Aorta (tissue), 5 donors: ENCODE results near the gene NWD2. TPM values are rescaled to one million over a fixed set of nuclear protein-coding genes. Genes with fewer than 3 reads are reported as not detected.

Source experiments
- ATAC-seq: fragments of 200-7000 bp; cut with Tn5 transposase; one replicate; pipeline ENCODE4 v1.9.1; 2022; ENCODE audit warnings: moderate library complexity; ENCODE audit not compliant: low FRiP score
- DNase-seq, 2 donors: peaks; one replicate each; pipeline ENCODE4 v3.0.0-alpha.2; 2020
- H3K27ac ChIP-seq, 2 donors: one replicate each; pipeline ENCODE4 v1.5.1; 2013; ENCODE audit warnings: low read length in 2 of 2, mild to moderate bottlenecking in 2 of 2, moderate library complexity in 2 of 2, control low read depth in 1 of 2, inconsistent platforms in 1 of 2, low read depth in 1 of 2
- H3K27me3 ChIP-seq, 2 donors: one replicate each; pipeline ENCODE4 v1.6.1; 2013; ENCODE audit warnings: control low read depth in 1 of 2, low read length in 1 of 2, mild to moderate bottlenecking in 1 of 2, moderate library complexity in 1 of 2; ENCODE audit not compliant: insufficient read depth in 2 of 2, control insufficient read depth in 1 of 2
- H3K36me3 ChIP-seq, 2 donors: one replicate each; pipeline ENCODE4 v1.6.1; 2013; ENCODE audit warnings: control low read depth in 1 of 2, low read length in 1 of 2, mild to moderate bottlenecking in 1 of 2; ENCODE audit not compliant: insufficient read depth in 2 of 2, control insufficient read depth in 1 of 2
- H3K4me1 ChIP-seq, 2 donors: one replicate each; pipeline ENCODE4 v1.6.1; 2013; ENCODE audit warnings: low read length in 2 of 2, control low read depth in 1 of 2, mild to moderate bottlenecking in 1 of 2, moderate library complexity in 1 of 2; ENCODE audit not compliant: insufficient read depth in 2 of 2, control insufficient read depth in 1 of 2
- H3K4me3 ChIP-seq, 2 donors: one replicate each; pipeline ENCODE4 v1.5.1; 2013; ENCODE audit warnings: low read length in 2 of 2, control low read depth in 1 of 2, mild to moderate bottlenecking in 1 of 2
- H3K9me3 ChIP-seq: one replicate; pipeline ENCODE4 v1.6.1; 2013; ENCODE audit warnings: mild to moderate bottlenecking, low read length; ENCODE audit not compliant: control insufficient read depth
- WGBS, 2 donors: extraction: QIAGEN DNeasy Blood & Tissue Kit; methylation state at CpG; one replicate each; pipeline ENCODE4 v1.1.7; 2013; 5-methylcytosine and 5-hydroxymethylcytosine counted together
- intact Hi-C, 2 donors: fragments of 100-400 bp; cut with DNase I; formaldehyde crosslinking; loops; one replicate each; pipeline versions ENCODE4 v1.14.2 to v1.15.0; 2022
- polyA plus RNA-seq, 2 donors: library from polyadenylated mRNA; stranded (reverse); fragments of 200-250 nt; gene quantifications; one replicate each; pipeline ENCODE4 v1.2.3, GENCODE V29; 2013
- total RNA-seq, 2 donors: library from RNA; stranded (reverse); fragmentation: NEBNext Ultra II Directional; extraction: Animal tissue kit (Norgen Biotek cat#: 25700); gene quantifications; one replicate each; pipeline ENCODE4 v1.2.1, GENCODE V29; 2021
- donor health status: healthy with polysubstance abuse.
- donor health status: Bipolar disorder and iron deficiency.
- donor health status: DM: no; HTN: no; CAD: no.
- donor health status: DM: no; HTN: no; CAD: no.
- donor health status: DM: yes; HTN: yes; CAD: no.

The NWD2 gene
- total and polyA plus RNA-seq, 4 donors: 0.13 TPM; not detected in 3

- 83% methylated on average over 3 of the region's 3 CpGs for WGBS, 2 donors
- intact Hi-C loops: no loop called here
- H3K27ac ChIP-seq: no peak overlapping the region
Measured at GRCh38 chr4:37477126-37477525, 232.6 kb downstream of the NWD2 start.

DNA sequence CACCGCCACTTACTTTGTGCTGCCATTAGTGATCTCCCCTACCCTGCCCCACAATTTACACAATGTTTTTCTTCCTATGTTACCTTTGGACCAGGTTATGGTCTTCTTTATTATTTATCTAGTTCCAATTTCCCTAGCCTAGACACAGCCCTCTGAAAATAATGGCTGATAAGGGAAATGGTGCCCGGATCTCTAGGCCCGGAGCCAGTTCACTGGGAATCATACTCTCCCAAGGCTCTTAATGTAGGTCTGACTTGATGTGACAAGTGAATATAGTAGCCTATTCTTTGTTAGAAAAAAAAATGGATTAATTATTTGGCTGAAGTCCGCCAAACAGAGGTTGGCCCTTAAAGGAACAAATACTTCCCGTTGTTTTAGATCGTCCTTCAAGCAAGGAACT lies 233.6 kb downstream of the NWD2 start:
- Histone ChIP-seq H3K9me3 (no peaks in the 10 kb centered on the region), H3K27ac (no peak overlapping the region), H3K4me3 (no peak overlapping the region), H3K4me1 (no peaks in the 10 kb centered on the region), H3K36me3 (no peaks in the 10 kb centered on the region), H3K27me3 (no peaks in the 10 kb centered on the region)
- intact Hi-C loops: no loop called here
- ATAC-seq (no peak), DNase-seq (no peak)
- 66 to 69% methylated on average over 6 of the region's 6 CpGs for WGBS, 2 donors

More at GRCh38 chr4:37477126-37477525, 232.6 kb downstream of the NWD2 start:
- no peak overlapping the region for H3K4me3 ChIP-seq
- H3K4me1 ChIP-seq: no peaks in the 10 kb centered on the region
- ATAC-seq (no peak), DNase-seq (no peak)
- H3K27me3 ChIP-seq: no peaks in the 10 kb centered on the region
- no peaks in the 10 kb centered on the region for H3K36me3 ChIP-seq
- no peaks in the 10 kb centered on the region for H3K9me3 ChIP-seq

DNA sequence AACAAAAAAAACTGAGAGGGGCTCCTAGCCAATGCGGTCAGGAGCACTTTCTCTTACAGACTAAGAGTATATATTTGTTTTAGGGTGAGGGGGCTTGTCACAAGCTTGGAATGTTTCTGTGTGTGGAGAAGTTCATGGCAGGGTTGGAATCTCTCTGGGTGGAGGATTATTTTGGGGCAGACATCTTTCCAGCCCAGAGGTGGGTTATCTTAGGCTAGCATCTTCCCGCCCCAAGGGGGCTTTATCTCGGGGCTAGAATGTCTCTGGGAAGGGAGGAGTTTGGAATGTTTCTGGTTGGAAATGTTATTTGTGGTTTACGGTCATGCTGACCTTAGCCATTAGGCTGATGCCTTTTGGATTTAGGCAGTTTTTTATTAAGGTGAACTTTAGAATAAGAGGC lies 236.0 kb downstream of the NWD2 start:
- DNase-seq (no peak), ATAC-seq (no peak)
- H3K4me1 ChIP-seq: no peaks in the 10 kb centered on the region
- intact Hi-C loops: no loop called here
- WGBS, 2 donors: 52 to 59% methylated on average over 4 of the region's 4 CpGs
- H3K4me3 ChIP-seq: no peak overlapping the region
- no peaks in the 10 kb centered on the region for H3K36me3 ChIP-seq
- no peaks in the 10 kb centered on the region for H3K9me3 ChIP-seq
- H3K27me3 ChIP-seq: peaks cover 0 to 1% of the 10 kb centered on the region in 2 donors
- H3K27ac ChIP-seq: no peak overlapping the region

DNA sequence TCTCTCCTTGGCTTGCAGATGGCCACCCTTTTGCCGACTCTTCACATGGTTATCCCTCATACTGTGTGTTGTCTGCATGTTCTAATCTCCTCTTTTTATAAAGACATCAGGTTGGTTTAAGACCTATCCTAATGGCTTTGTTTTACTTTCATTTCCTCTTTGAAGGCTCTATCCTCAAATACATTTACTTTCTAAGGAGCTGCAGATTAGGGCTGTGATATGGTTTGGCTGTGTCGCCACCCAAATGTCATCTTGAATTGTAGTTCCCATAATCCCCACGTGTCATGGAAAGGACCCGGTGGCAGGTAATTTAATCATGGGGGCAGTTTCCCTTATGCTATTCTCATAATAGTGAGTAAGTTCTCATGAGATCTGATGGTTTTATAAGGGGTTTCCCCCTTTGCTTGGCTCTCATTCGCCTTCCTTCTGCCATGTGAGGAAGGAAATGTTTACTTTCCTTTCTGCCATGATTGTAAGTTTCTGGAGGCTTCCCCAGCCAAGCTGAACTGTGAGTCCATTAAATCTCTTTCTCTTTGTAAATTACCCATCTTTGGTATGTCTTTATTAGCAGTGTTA lies 237.1 kb downstream of the NWD2 start:
- Histone ChIP-seq H3K27me3 (peaks cover 0 to 1% of the 10 kb centered on the region in 2 donors), H3K27ac (no peak overlapping the region), H3K9me3 (no peaks in the 10 kb centered on the region), H3K36me3 (no peaks in the 10 kb centered on the region), H3K4me1 (no peaks in the 10 kb centered on the region), H3K4me3 (no peak overlapping the region)
- ATAC-seq (no peak), DNase-seq (no peak)
- intact Hi-C loops: no loop called here
- WGBS, 2 donors: 82 to 89% methylated on average over 5 of the region's 5 CpGs

DNA sequence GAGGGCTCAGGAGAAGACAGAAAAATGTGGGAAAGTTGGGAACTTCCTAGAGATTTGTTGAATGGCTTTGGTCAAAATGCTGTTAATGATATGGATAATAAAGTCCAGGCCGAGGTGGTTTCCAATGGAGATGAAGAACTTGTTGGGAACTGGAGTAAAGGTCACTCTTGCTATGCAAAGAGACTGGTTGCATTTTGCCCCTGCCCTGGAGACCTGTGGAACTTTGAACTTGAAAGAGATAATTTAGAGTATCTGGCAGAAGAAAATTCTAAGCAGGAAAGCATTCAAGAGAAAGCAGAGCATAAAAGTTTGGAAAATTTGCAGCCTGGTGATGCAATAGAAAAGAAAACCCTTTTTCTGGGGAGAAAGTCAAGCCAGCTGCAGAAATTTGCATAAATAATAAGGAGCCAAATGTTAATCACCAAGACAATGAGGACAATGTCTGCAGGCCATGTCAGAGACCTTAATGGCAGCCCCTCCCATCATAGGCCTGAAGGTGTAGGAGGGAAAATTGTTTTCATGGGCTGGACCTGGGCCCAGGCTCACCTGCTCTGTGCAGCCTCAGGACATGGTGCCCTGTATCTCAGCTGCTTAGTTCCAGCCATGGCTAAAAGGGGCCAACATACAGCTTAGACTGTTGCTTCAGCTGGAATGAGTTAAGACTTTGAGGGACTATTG lies 237.8 kb downstream of the NWD2 start:
- no peaks in the 10 kb centered on the region for H3K36me3 ChIP-seq
- ATAC-seq (no peak), DNase-seq (no peak)
- H3K27ac ChIP-seq: no peak overlapping the region
- no peaks in the 10 kb centered on the region for H3K9me3 ChIP-seq
- H3K4me3 ChIP-seq: no peak overlapping the region
- no peaks in the 10 kb centered on the region for H3K4me1 ChIP-seq
- WGBS, 2 donors: 74 to 76% methylated on average over 1 of the region's 1 CpG
- intact Hi-C loops: no loop called here
- peaks cover 0 to 1% of the 10 kb centered on the region in 2 donors for H3K27me3 ChIP-seq

DNA sequence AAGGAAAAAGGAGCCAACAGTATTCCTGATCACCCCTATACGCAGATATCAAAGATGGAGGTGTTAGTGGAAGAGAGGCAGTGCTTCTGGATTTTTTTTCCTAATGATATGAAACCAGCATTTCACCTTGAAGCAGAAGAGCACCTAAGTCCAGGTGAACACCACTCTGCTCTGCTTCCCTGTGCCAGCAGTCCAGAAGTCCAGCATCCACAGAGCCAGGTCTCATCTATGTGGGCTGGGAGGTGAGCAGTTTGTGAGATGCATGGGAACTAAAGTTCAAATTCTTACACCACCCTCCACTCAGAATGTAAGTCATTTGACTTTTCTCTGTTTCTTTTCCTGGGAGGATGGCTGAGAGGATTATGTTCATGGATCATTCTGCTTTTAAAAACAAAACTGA lies 239.1 kb downstream of the NWD2 start:
- Histone ChIP-seq H3K4me1 (no peaks in the 10 kb centered on the region), H3K36me3 (no peaks in the 10 kb centered on the region), H3K9me3 (no peaks in the 10 kb centered on the region), H3K27me3 (peaks cover 0 to 1% of the 10 kb centered on the region in 2 donors), H3K4me3 (no peak overlapping the region), H3K27ac (no peak overlapping the region)
- DNase-seq (no peak), ATAC-seq (no peak)
- WGBS, 2 donors: 0 to 57% methylated on average over 1 of the region's 1 CpG
- intact Hi-C loops: no loop called here

DNA sequence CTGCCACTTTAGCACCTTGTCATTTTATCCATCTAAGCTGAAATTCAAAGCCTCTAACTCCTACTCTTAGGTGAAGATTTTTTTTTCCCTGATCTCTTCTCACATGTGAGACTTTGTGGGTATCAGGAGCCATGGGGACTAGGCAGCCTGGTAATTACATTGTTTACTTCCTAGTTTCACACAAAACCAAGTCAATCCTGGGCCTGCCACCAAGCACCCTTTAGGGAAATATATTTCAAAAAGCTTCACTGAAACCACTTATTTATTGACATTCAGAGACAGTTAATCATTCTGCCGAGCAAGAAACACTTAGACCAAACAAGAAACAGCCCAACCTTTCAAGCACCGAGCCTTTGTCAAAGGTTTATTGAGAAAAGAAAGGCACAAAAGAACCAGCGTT lies 241.6 kb downstream of the NWD2 start:
- Histone ChIP-seq H3K36me3 (no peaks in the 10 kb centered on the region), H3K27me3 (peaks cover 0 to 3% of the 10 kb centered on the region in 2 donors), H3K27ac (no peak overlapping the region), H3K4me3 (no peak overlapping the region), H3K4me1 (no peaks in the 10 kb centered on the region), H3K9me3 (no peaks in the 10 kb centered on the region)
- WGBS, 2 donors: 39 to 52% methylated on average over 3 of the region's 3 CpGs
- DNase-seq (no peak), ATAC-seq (no peak)
- intact Hi-C loops: no loop called here

- H3K9me3 ChIP-seq: no peaks in the 10 kb centered on the region
- H3K27me3 ChIP-seq: peaks cover 0 to 3% of the 10 kb centered on the region in 2 donors
- ATAC-seq: no peak
- H3K27ac ChIP-seq: no peak overlapping the region
- H3K4me3 ChIP-seq: no peak overlapping the region
- DNase-seq: no peak
- intact Hi-C loops: no loop called here
- H3K4me1 ChIP-seq: no peaks in the 10 kb centered on the region
- H3K36me3 ChIP-seq: no peaks in the 10 kb centered on the region
Measured at GRCh38 chr4:37487668-37488067, 243.1 kb downstream of the NWD2 start.

DNA sequence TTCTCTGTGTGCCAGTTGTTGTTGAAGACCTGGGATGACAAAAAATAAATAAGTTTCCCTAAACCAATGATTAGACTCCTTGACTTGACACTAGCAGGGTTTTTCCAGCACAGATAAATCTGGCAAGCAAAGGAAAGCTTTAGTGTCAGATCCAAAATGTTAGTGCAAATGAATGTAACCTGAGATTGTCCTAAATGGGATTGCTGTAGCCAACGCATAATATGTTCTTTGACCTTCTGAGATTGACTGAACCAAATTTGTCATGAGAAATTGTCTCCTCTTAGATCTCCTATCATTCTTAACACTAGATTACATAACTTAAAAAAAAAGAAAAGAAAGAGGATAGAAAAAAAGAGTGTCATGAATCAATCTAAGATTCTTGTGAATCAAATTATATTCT lies 245.2 kb downstream of the NWD2 start:
- ATAC-seq (no peak), DNase-seq (no peak)
- H3K4me1 ChIP-seq: no peaks in the 10 kb centered on the region
- H3K4me3 ChIP-seq: no peak overlapping the region
- H3K27ac ChIP-seq: no peak overlapping the region
- H3K9me3 ChIP-seq: no peaks in the 10 kb centered on the region
- 64 to 66% methylated on average over 1 of the region's 1 CpG for WGBS, 2 donors
- no peaks in the 10 kb centered on the region for H3K36me3 ChIP-seq
- intact Hi-C loops: no loop called here
- H3K27me3 ChIP-seq: peaks cover 0 to 2% of the 10 kb centered on the region in 2 donors
